ENCODE measurements around the gene PTCRA. TPM values are rescaled to one million over a fixed set of nuclear protein-coding genes. Genes with fewer than 3 reads are reported as not detected.
A peak's percentile ranks its signal among the peaks of the same experiment; 100 is the strongest.

The PTCRA gene
- polyA plus RNA-seq, 3 donors: 0.27 to 0.83 (median 0.55) TPM

DNA sequence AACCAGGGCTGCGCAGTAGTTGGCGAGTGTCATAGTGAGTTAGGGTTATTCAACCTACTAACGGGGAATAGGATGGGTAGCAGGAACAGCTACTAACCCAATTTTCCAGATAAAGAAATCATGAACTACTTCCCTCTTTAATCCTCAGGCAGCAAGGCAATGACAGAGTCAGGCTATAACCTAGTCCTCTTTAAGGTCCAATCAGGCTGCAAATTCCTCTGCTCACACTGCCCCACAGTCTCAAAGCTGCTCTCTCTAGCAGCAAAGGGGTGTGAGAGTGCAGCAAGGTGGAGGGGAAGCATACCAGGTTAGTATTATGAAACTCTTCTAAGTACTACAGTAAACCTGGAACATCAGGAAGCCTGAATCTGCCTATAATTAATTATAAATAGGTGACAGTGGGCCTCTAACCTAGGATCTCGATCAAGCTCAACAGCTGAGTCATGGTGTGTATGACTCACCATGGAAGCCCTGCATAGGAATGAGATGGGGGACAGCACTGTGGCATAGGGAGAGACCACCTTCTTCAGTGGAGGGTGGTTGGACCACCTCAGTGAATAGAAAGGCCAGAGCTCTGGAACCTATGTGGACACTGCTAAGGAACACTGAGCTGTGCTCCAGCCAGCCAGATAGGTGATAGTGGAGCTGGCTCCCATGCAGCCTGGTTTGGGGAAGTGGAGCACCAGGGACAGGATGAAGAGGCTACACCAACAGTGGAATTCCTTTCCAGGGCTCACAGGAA is 55.2 kb downstream of the PTCRA start:
- Mint-ChIP-seq H3K36me3 (peaks cover 27 to 63% of the 10 kb centered on the region in 2 donors), H3K27ac (peak overlapping the region in 2 of 7 donors; percentile 18 to 52), H3K27me3 (ENCODE audit: low read depth in 3 of 3) (no peaks in the 10 kb centered on the region), H3K4me1 (peaks cover 11% of the 10 kb centered on the region), H3K9me3 (peaks cover 0 to 1% (median 0%) of the 10 kb centered on the region in 7 donors), H3K4me3 (no peak overlapping the region)
- peak overlapping the region; percentile 20 for H3K9ac ChIP-seq (ENCODE audit: insufficient read depth, low read length, poor library complexity, severe bottlenecking)
- H4K20me1 ChIP-seq (ENCODE audit: insufficient read depth, low read length): peaks cover 14% of the 10 kb centered on the region
- no CpG with 5 or more reads among the region's 4 CpGs for WGBS (ENCODE audit: insufficient coverage)
- no peak overlapping the region for H2AFZ ChIP-seq (ENCODE audit: insufficient read depth, low read depth, low read length, poor library complexity, severe bottlenecking)
- H3K79me2 ChIP-seq (ENCODE audit: insufficient read depth, low read length): peaks cover 6% of the 10 kb centered on the region
- peaks cover 7 to 10% of the 10 kb centered on the region in 2 donors for H3K4me1 ChIP-seq (ENCODE audit: control insufficient read depth in 1 of 2, insufficient read depth in 2 of 2, low read length in 2 of 2)
- DNase-seq: peak in 2 of 3 donors; percentile 4 to 34
- peak overlapping the region in 1 of 2 donors; percentile 38 for H3K27ac ChIP-seq (ENCODE audit: low read depth in 1 of 2, low read length in 2 of 2)
- no peak overlapping the region for H3K4me2 ChIP-seq (replicated peaks; ENCODE audit: extremely low read depth, low read length, poor library complexity, severe bottlenecking)
- intact Hi-C loops (cut with micrococcal nuclease): no loop called here
- no peak overlapping the region for H3K4me3 ChIP-seq (replicated peaks in 1 of 3; ENCODE audit: low read depth in 2 of 3, low read length in 3 of 3)
- TF ChIP-seq, protein P1, sequence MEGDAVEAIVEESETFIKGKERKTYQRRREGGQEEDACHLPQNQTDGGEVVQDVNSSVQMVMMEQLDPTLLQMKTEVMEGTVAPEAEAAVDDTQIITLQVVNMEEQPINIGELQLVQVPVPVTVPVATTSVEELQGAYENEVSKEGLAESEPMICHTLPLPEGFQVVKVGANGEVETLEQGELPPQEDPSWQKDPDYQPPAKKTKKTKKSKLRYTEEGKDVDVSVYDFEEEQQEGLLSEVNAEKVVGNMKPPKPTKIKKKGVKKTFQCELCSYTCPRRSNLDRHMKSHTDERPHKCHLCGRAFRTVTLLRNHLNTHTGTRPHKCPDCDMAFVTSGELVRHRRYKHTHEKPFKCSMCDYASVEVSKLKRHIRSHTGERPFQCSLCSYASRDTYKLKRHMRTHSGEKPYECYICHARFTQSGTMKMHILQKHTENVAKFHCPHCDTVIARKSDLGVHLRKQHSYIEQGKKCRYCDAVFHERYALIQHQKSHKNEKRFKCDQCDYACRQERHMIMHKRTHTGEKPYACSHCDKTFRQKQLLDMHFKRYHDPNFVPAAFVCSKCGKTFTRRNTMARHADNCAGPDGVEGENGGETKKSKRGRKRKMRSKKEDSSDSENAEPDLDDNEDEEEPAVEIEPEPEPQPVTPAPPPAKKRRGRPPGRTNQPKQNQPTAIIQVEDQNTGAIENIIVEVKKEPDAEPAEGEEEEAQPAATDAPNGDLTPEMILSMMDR (IDR thresholded peaks at IDR 0.05): no peak
- peaks cover 28 to 39% of the 10 kb centered on the region in 2 donors for H3K36me3 ChIP-seq (replicated peaks in 1 of 2; ENCODE audit: control insufficient read depth in 1 of 2, insufficient read depth in 2 of 2, low read length in 2 of 2)
- H3K9me3 ChIP-seq (replicated peaks in 1 of 2; ENCODE audit: control insufficient read depth in 1 of 2, insufficient read depth in 1 of 2, low read length in 2 of 2): no peaks in the 10 kb centered on the region
- H3K27me3 ChIP-seq (ENCODE audit: control insufficient read depth in 2 of 2, insufficient read depth in 2 of 2, low read length in 2 of 2): no peaks in the 10 kb centered on the region

DNA sequence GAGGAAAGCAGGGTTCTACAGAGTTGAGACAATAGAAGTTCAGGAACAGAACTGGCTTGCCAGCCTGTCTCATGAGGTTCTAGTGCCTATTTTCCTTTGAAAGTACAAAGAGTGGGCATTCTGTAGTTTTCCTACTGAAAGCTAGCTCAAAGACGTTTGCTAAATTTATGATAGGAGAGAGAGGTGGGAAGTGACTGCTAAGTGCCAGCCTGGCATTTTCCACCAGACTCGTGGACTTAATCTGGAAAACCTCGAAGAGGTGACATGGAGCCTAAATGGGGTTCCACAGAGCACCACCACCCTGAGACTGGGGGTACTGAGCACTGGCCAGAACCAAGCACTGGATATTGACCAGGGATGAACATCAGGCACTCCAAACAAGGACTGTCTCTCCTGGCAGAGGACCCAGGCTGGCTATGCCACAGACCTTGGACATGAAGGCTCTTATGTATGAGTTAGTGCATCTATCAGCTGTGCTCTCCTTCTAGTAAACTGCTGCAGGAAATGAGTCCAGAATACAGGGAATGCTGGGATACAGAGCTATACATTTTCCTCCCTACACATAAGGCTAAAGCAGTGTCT is 56.0 kb downstream of the PTCRA start:
- H3K4me1 ChIP-seq (ENCODE audit: control insufficient read depth in 1 of 2, insufficient read depth in 2 of 2, low read length in 2 of 2): peaks cover 7 to 10% of the 10 kb centered on the region in 2 donors
- no peak overlapping the region for H2AFZ ChIP-seq (ENCODE audit: insufficient read depth, low read depth, low read length, poor library complexity, severe bottlenecking)
- H3K9ac ChIP-seq (ENCODE audit: insufficient read depth, low read length, poor library complexity, severe bottlenecking): peak overlapping the region; percentile 17
- H3K9me3 Mint-ChIP-seq: peaks cover 0 to 1% (median 0%) of the 10 kb centered on the region in 7 donors
- H3K36me3 Mint-ChIP-seq: peaks cover 21 to 58% of the 10 kb centered on the region in 2 donors
- peaks cover 14% of the 10 kb centered on the region for H4K20me1 ChIP-seq (ENCODE audit: insufficient read depth, low read length)
- no peak for DNase-seq
- H3K4me3 Mint-ChIP-seq: no peak overlapping the region
- WGBS (ENCODE audit: insufficient coverage): 87% methylated on average over 3 of the region's 3 CpGs
- H3K27me3 Mint-ChIP-seq (ENCODE audit: low read depth in 3 of 3): no peaks in the 10 kb centered on the region
- peak overlapping the region in 1 of 7 donors; percentile 52 for H3K27ac Mint-ChIP-seq
- peaks cover 12% of the 10 kb centered on the region for H3K79me2 ChIP-seq (ENCODE audit: insufficient read depth, low read length)
- peaks cover 21 to 31% of the 10 kb centered on the region in 2 donors for H3K36me3 ChIP-seq (replicated peaks in 1 of 2; ENCODE audit: control insufficient read depth in 1 of 2, insufficient read depth in 2 of 2, low read length in 2 of 2)
- intact Hi-C loops (cut with micrococcal nuclease): no loop called here
- no peaks in the 10 kb centered on the region for H3K9me3 ChIP-seq (replicated peaks in 1 of 2; ENCODE audit: control insufficient read depth in 1 of 2, insufficient read depth in 1 of 2, low read length in 2 of 2)
- no peak overlapping the region for H3K4me2 ChIP-seq (replicated peaks; ENCODE audit: extremely low read depth, low read length, poor library complexity, severe bottlenecking)
- TF ChIP-seq, protein P1 (IDR thresholded peaks at IDR 0.05): no peak
- H3K27ac ChIP-seq (ENCODE audit: low read depth in 1 of 2, low read length in 2 of 2): peak overlapping the region in 1 of 2 donors; percentile 38
- peaks cover 18% of the 10 kb centered on the region for H3K4me1 Mint-ChIP-seq
- H3K4me3 ChIP-seq (replicated peaks in 1 of 3; ENCODE audit: low read depth in 2 of 3, low read length in 3 of 3): no peak overlapping the region
- H3K27me3 ChIP-seq (ENCODE audit: control insufficient read depth in 2 of 2, insufficient read depth in 2 of 2, low read length in 2 of 2): no peaks in the 10 kb centered on the region
